IPS-18a (cell line): ENCODE results near the gene PHYKPL.

Experiments used
- H3K27ac ChIP-seq: one replicate; pipeline ENCODE4 v1.5.1; 2013; ENCODE audit warnings: low read length
- H3K27me3 ChIP-seq: one replicate; pipeline ENCODE4 v1.6.1; 2013; ENCODE audit warnings: mild to moderate bottlenecking, low read length; ENCODE audit not compliant: control insufficient read depth, insufficient read depth
- H3K36me3 ChIP-seq: one replicate; pipeline ENCODE4 v1.6.1; 2013; ENCODE audit warnings: low read depth, low read length; ENCODE audit not compliant: control insufficient read depth
- H3K4me1 ChIP-seq: one replicate; pipeline ENCODE4 v1.6.1; 2013; ENCODE audit warnings: low read depth, low read length; ENCODE audit not compliant: control insufficient read depth
- H3K4me3 ChIP-seq: one replicate; pipeline ENCODE4 v1.5.1; 2013; ENCODE audit warnings: low read length
- H3K9ac ChIP-seq: one replicate; pipeline ENCODE4 v1.6.1; 2013; ENCODE audit warnings: mild to moderate bottlenecking, low read length, moderate library complexity
- H3K9me3 ChIP-seq: one replicate; pipeline ENCODE4 v1.6.1; 2013; ENCODE audit warnings: low read depth, low read length; ENCODE audit not compliant: control insufficient read depth

The PHYKPL gene

GRCh38 chr5:178232124-178232919, at the start of gene PHYKPL:
Gene PHYKPL (minus strand): TSS chr5:178232802. CDS start chr5:178232550, 252 bp downstream.
- Histone ChIP-seq H3K4me3 (peak within 1 kb of the TSS; percentile 78), H3K36me3 (peaks cover 21% of the 10 kb centered on the region), H3K4me1 (peaks cover 4% of the 10 kb centered on the region), H3K9me3 (no peaks in the 10 kb centered on the region), H3K27ac (no peak within 1 kb of the TSS), H3K9ac (peak within 1 kb of the TSS; percentile 58), H3K27me3 (no peaks in the 10 kb centered on the region)

- Histone ChIP-seq H3K4me3 (no peak overlapping the region), H3K27me3 (peaks cover 11% of the 10 kb centered on the region), H3K9ac (no peak overlapping the region), H3K27ac (no peak overlapping the region), H3K9me3 (no peaks in the 10 kb centered on the region), H3K36me3 (no peaks in the 10 kb centered on the region), H3K4me1 (no peaks in the 10 kb centered on the region)
These were observed 49.8 kb upstream of the PHYKPL start for GRCh38 chr5:178282391-178282790.

GRCh38 chr5:178281331-178281730, 48.7 kb upstream of the PHYKPL start:
- Histone ChIP-seq H3K27me3 (peaks cover 11% of the 10 kb centered on the region), H3K9me3 (no peaks in the 10 kb centered on the region), H3K9ac (no peak overlapping the region), H3K36me3 (no peaks in the 10 kb centered on the region), H3K4me3 (no peak overlapping the region), H3K4me1 (no peaks in the 10 kb centered on the region), H3K27ac (no peak overlapping the region)

- H3K9me3 ChIP-seq = no peaks in the 10 kb centered on the region
- no peaks in the 10 kb centered on the region for H3K4me1 ChIP-seq
- H3K27ac ChIP-seq = no peak overlapping the region
- no peaks in the 10 kb centered on the region for H3K36me3 ChIP-seq
- peaks cover 11% of the 10 kb centered on the region for H3K27me3 ChIP-seq
- no peak overlapping the region for H3K4me3 ChIP-seq
- H3K9ac ChIP-seq = no peak overlapping the region
These were observed 48.0 kb upstream of the PHYKPL start for GRCh38 chr5:178280631-178281030.

- Histone ChIP-seq H3K9me3 (no peaks in the 10 kb centered on the region), H3K4me3 (peak overlapping the region; percentile 20), H3K9ac (no peak overlapping the region), H3K36me3 (no peaks in the 10 kb centered on the region), H3K4me1 (no peaks in the 10 kb centered on the region), H3K27ac (no peak overlapping the region), H3K27me3 (peaks cover 11% of the 10 kb centered on the region)
These were observed 47.3 kb upstream of the PHYKPL start for GRCh38 chr5:178279723-178280438.

GRCh38 chr5:178279026-178279722, 46.6 kb upstream of the PHYKPL start:
- Histone ChIP-seq H3K27me3 (peaks cover 11% of the 10 kb centered on the region), H3K36me3 (no peaks in the 10 kb centered on the region), H3K4me1 (no peaks in the 10 kb centered on the region), H3K9me3 (no peaks in the 10 kb centered on the region), H3K27ac (no peak overlapping the region), H3K4me3 (no peak overlapping the region), H3K9ac (no peak overlapping the region)

- Histone ChIP-seq H3K9ac (no peak overlapping the region), H3K9me3 (no peaks in the 10 kb centered on the region), H3K36me3 (no peaks in the 10 kb centered on the region), H3K4me3 (no peak overlapping the region), H3K27ac (no peak overlapping the region), H3K4me1 (no peaks in the 10 kb centered on the region), H3K27me3 (peaks cover 11% of the 10 kb centered on the region)
These were observed 45.9 kb upstream of the PHYKPL start for GRCh38 chr5:178278358-178279023.

GRCh38 chr5:178277866-178278265, 45.3 kb upstream of the PHYKPL start:
- Histone ChIP-seq H3K9ac (no peak overlapping the region), H3K4me1 (no peaks in the 10 kb centered on the region), H3K27me3 (peaks cover 11% of the 10 kb centered on the region), H3K9me3 (no peaks in the 10 kb centered on the region), H3K36me3 (no peaks in the 10 kb centered on the region), H3K27ac (no peak overlapping the region), H3K4me3 (no peak overlapping the region)

- H3K9me3 ChIP-seq = no peaks in the 10 kb centered on the region
- H3K4me3 ChIP-seq = no peak overlapping the region
- no peaks in the 10 kb centered on the region for H3K4me1 ChIP-seq
- no peak overlapping the region for H3K27ac ChIP-seq
- H3K27me3 ChIP-seq = peaks cover 11% of the 10 kb centered on the region
- H3K9ac ChIP-seq = no peak overlapping the region
- no peaks in the 10 kb centered on the region for H3K36me3 ChIP-seq
These were observed 44.7 kb upstream of the PHYKPL start for GRCh38 chr5:178277346-178277745.

- H3K9me3 ChIP-seq = no peaks in the 10 kb centered on the region
- no peak overlapping the region for H3K9ac ChIP-seq
- no peaks in the 10 kb centered on the region for H3K4me1 ChIP-seq
- no peaks in the 10 kb centered on the region for H3K36me3 ChIP-seq
- H3K4me3 ChIP-seq = no peak overlapping the region
- peaks cover 11% of the 10 kb centered on the region for H3K27me3 ChIP-seq
- no peak overlapping the region for H3K27ac ChIP-seq
These were observed 42.4 kb upstream of the PHYKPL start for GRCh38 chr5:178274781-178275537.
